ENCODE measurements around the gene NEGR1. TPM values are rescaled to one million over a fixed set of nuclear protein-coding genes. Genes with fewer than 3 reads are reported as not detected.
"Not testable (repeated sequence)": the region's sequence is repeated elsewhere in the genome, so short reads cannot be mapped to it uniquely, and the experiment has no call there.

The NEGR1 gene
- total RNA-seq, 2 experiments from 2014 or later, result not detected

- POLR2A ChIA-PET, result no interaction called here
- TF ChIP-seq, protein P1, sequence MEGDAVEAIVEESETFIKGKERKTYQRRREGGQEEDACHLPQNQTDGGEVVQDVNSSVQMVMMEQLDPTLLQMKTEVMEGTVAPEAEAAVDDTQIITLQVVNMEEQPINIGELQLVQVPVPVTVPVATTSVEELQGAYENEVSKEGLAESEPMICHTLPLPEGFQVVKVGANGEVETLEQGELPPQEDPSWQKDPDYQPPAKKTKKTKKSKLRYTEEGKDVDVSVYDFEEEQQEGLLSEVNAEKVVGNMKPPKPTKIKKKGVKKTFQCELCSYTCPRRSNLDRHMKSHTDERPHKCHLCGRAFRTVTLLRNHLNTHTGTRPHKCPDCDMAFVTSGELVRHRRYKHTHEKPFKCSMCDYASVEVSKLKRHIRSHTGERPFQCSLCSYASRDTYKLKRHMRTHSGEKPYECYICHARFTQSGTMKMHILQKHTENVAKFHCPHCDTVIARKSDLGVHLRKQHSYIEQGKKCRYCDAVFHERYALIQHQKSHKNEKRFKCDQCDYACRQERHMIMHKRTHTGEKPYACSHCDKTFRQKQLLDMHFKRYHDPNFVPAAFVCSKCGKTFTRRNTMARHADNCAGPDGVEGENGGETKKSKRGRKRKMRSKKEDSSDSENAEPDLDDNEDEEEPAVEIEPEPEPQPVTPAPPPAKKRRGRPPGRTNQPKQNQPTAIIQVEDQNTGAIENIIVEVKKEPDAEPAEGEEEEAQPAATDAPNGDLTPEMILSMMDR (IDR thresholded peaks at IDR 0.05), result no peak
- Mint-ChIP-seq H3K4me1 (ENCODE audit: low read depth) (no peaks in the 10 kb centered on the region), H3K27me3 (no peaks in the 10 kb centered on the region), H3K9me3 (no peaks in the 10 kb centered on the region), H3K36me3 (ENCODE audit: low read depth) (no peaks in the 10 kb centered on the region), H3K4me3 (no peak overlapping the region), H3K27ac (no peak overlapping the region)
- ATAC-seq, result no peak
- intact Hi-C loops (cut with micrococcal nuclease), result no loop called here
- CTCF ChIA-PET, result no interaction called here
- no peak for DNase-seq
These were observed 40.9 kb downstream of the NEGR1 start for GRCh38 chr1:72241397-72241796.

DNA sequence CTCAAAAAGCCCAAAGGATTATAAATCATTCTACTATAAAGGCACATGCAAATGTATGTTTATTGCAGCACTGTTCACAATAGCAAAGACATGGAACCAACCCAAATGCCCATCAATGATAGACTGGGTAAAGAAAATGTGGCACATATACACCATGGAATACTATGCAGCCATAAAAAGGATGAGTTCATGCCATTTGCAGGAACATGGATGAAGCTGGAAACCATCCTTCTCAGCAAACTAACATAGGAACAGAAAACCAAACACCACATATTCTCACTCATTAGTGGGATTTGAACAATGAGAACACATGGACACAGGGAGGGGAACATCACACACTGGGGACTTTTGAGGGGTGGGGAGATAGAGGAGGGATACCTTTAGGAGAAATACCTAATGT, 46.4 kb downstream of the NEGR1 start:
- H3K4me3 Mint-ChIP-seq; CTCF ChIA-PET; H3K27me3 Mint-ChIP-seq; POLR2A ChIA-PET; ATAC-seq; H3K36me3 Mint-ChIP-seq (ENCODE audit: low read depth); H3K9me3 Mint-ChIP-seq; intact Hi-C loops (cut with micrococcal nuclease); DNase-seq; H3K4me1 Mint-ChIP-seq (ENCODE audit: low read depth); H3K27ac Mint-ChIP-seq: not testable (repeated sequence)

- TF ChIP-seq, protein P1 (IDR thresholded peaks at IDR 0.05), result no peak
- ATAC-seq (no peak), DNase-seq (no peak)
- no peak overlapping the region for H3K4me3 Mint-ChIP-seq
- ChIA-PET POLR2A (no interaction called here), CTCF (no interaction called here)
- H3K27ac Mint-ChIP-seq, result no peak overlapping the region
- H3K27me3 Mint-ChIP-seq, result no peaks in the 10 kb centered on the region
- intact Hi-C loops (cut with micrococcal nuclease), result no loop called here
- peaks cover 3% of the 10 kb centered on the region for H3K9me3 Mint-ChIP-seq
- no peaks in the 10 kb centered on the region for H3K4me1 Mint-ChIP-seq (ENCODE audit: low read depth)
- H3K36me3 Mint-ChIP-seq (ENCODE audit: low read depth), result no peaks in the 10 kb centered on the region
These were observed 47.3 kb downstream of the NEGR1 start for GRCh38 chr1:72235062-72235461.

DNA sequence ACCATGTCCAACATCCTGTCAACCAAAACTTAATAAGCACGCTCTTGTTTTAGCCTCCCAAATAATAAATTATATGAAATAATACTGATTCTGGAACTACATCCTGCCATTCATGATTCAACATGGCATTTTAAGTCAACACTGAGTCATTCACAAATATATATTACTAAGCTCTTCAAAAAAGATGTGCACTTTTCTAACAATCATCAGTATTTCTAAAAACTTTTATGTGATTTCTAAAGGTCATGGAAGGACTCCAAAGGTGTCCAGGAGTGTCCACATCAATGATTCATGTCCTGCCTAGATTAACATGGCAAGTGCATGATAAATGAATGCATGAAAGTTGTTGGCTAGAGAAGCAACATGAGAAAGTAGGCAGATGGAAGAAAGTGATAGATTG, 51.6 kb downstream of the NEGR1 start:
- Mint-ChIP-seq H3K27ac (no peak overlapping the region), H3K27me3 (no peaks in the 10 kb centered on the region), H3K4me3 (no peak overlapping the region), H3K36me3 (ENCODE audit: low read depth) (no peaks in the 10 kb centered on the region), H3K9me3 (peaks cover 3% of the 10 kb centered on the region), H3K4me1 (ENCODE audit: low read depth) (no peaks in the 10 kb centered on the region)
- ATAC-seq (no peak), DNase-seq (no peak)
- intact Hi-C loops (cut with micrococcal nuclease), result no loop called here
- ChIA-PET POLR2A (no interaction called here), CTCF (no interaction called here)
- TF ChIP-seq, protein P1 (IDR thresholded peaks at IDR 0.05), result no peak

DNA sequence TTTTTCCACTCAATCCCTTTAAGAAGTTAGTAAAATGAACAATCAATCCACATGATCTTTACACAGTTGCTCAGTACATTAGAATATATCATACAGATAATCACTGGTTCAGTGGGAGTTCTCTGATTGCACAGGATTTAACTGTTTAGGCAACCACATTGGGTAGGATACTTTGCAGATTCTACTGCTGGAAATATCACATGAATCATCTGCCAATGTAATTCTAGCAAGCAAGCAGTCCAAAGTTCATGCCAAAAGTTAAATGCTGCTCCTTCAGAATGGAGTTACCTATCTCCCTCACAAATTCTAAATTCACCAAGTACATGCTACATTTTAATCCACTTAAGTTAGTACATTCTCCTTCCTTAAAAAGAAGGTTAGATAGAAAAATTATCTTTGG, 52.4 kb downstream of the NEGR1 start:
- CTCF ChIA-PET, result no interaction called here
- POLR2A ChIA-PET, result no interaction called here
- Mint-ChIP-seq H3K4me1 (ENCODE audit: low read depth) (no peaks in the 10 kb centered on the region), H3K36me3 (ENCODE audit: low read depth) (no peaks in the 10 kb centered on the region), H3K9me3 (peaks cover 3% of the 10 kb centered on the region), H3K27ac (no peak overlapping the region), H3K27me3 (no peaks in the 10 kb centered on the region), H3K4me3 (no peak overlapping the region)
- intact Hi-C loops (cut with micrococcal nuclease), result no loop called here
- ATAC-seq (no peak), DNase-seq (no peak)
- TF ChIP-seq, protein P1 (IDR thresholded peaks at IDR 0.05), result no peak

GRCh38 chr1:72227667-72228066, 54.7 kb downstream of the NEGR1 start:
- Mint-ChIP-seq H3K4me1 (ENCODE audit: low read depth) (no peaks in the 10 kb centered on the region), H3K9me3 (no peaks in the 10 kb centered on the region), H3K36me3 (ENCODE audit: low read depth) (no peaks in the 10 kb centered on the region), H3K4me3 (no peak overlapping the region), H3K27me3 (no peaks in the 10 kb centered on the region), H3K27ac (no peak overlapping the region)
- ATAC-seq (no peak), DNase-seq (no peak)
- ChIA-PET CTCF (no interaction called here), POLR2A (no interaction called here)
- TF ChIP-seq, protein P1 (IDR thresholded peaks at IDR 0.05), result no peak
- intact Hi-C loops (cut with micrococcal nuclease), result no loop called here
